K562 (cell line): ENCODE results near the gene UNC93B1.

Source experiments
- ATF6 ChIP-seq: sonication (generic); formaldehyde crosslinking; IDR thresholded peaks from 2 replicates; pipeline ENCODE4 v1.4.0; 2020; ENCODE audit warnings: mild to moderate bottlenecking, missing genetic modification reagents
- FOXP4 ChIP-seq: sonication (generic); formaldehyde crosslinking; IDR thresholded peaks from 2 replicates; pipeline ENCODE4 v1.8.0; 2022; ENCODE audit warnings: mild to moderate bottlenecking, missing genetic modification reagents, borderline replicate concordance
- HCFC1 ChIP-seq: IDR thresholded peaks from 2 replicates; pipeline ENCODE4 v1.6.1; 2012; ENCODE audit warnings: low read depth, low read length, improper control_type of control experiment
- MAFK ChIP-seq: IDR thresholded peaks from 2 replicates; pipeline ENCODE4 v1.6.1; 2011; ENCODE audit warnings: low read length, improper control_type of control experiment
- MXI1 ChIP-seq: IDR thresholded peaks from 2 replicates; pipeline ENCODE4 v1.6.1; 2011; ENCODE audit warnings: low read depth, mild to moderate bottlenecking, improper control_type of control experiment, low read length
- SIN3B ChIP-seq: fragments of 450-650 bp; IDR thresholded peaks from 2 replicates; pipeline ENCODE4 v1.6.1; 2017; ENCODE audit warnings: low read depth, mild to moderate bottlenecking, moderate library complexity
- SMARCA5 ChIP-seq: fragments of 450-650 bp; IDR thresholded peaks from 2 replicates; pipeline ENCODE4 v1.6.1; 2016
- SMC3 ChIP-seq: conservative IDR thresholded peaks from 2 replicates; pipeline ENCODE4 v1.6.1; 2011; ENCODE audit warnings: low read depth, low read length, improper control_type of control experiment; ENCODE audit not compliant: insufficient read depth
- SREBF2 ChIP-seq: sonication (generic); formaldehyde crosslinking; IDR thresholded peaks from 2 replicates; pipeline ENCODE4 v1.4.0; 2020; ENCODE audit warnings: mild to moderate bottlenecking, missing genetic modification reagents
- SRSF3 ChIP-seq: fragments of 200-400 bp; formaldehyde crosslinking; IDR thresholded peaks from 2 replicates; pipeline ENCODE4 v1.6.1; 2016; ENCODE audit warnings: mild to moderate bottlenecking, low read length, moderate library complexity; ENCODE audit not compliant: insufficient read depth
- ZBTB33 ChIP-seq: sonication (generic); formaldehyde crosslinking; IDR thresholded peaks from 2 replicates; pipeline ENCODE4 v1.8.1; 2023; ENCODE audit warnings: mild to moderate bottlenecking, missing genetic modification reagents
- ZNF41 ChIP-seq: fragments of 250-450 bp; sonication (Bioruptor Pico); conservative IDR thresholded peaks from 2 replicates; pipeline ENCODE4 v1.4.0; 2020; ENCODE audit warnings: mild to moderate bottlenecking

GRCh38 chr11:68020575-68020974 is 16.7 kb upstream of the UNC93B1 start:
- TF ChIP-seq MAFK (no peak), ATF6 (CRISPR knock-in tag) (no peak), ZNF41 (CRISPR knock-in tag) (no peak), SIN3B (no peak), MXI1 (no peak), SMARCA5 (no peak), ZBTB33 (CRISPR knock-in tag) (no peak), SMC3 (no peak), HCFC1 (no peak), SRSF3 (no peak), FOXP4 (no peak), SREBF2 (CRISPR knock-in tag) (no peak)
